ENCODE results near the gene TMEM147. TPM values are rescaled to one million over a fixed set of nuclear protein-coding genes. Genes with fewer than 3 reads are reported as not detected.

TMEM147 gene
- total RNA-seq, 1 donor from 2014 or later = 99.7 TPM

DNA sequence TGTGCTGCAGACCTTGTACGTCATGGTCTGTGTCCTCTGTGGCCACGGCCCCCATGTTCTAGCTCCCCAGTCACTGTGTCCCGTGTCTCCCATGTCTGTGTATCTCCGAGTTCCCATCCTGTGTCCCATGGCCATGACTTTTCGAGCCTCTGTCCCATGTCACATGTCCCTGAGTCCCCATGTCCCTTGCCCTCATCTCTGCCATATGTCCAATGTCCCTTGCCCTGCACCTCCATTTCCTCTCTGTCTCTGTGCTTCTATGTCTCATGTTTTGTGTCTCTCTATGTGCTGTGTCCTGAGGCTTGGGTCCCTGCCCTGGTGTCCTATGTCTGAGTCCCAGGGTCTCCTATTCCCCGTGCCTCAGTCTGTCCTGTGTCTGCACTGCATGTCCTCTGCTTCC, 16.0 kb downstream of the TMEM147 start:
- Histone ChIP-seq H3K27me3 (peaks cover 9% of the 10 kb centered on the region), H3K4me1 (peaks cover 0 to 6% of the 10 kb centered on the region in 2 donors), H3K27ac (no peak overlapping the region), H3K4me3 (no peak overlapping the region), H3K9me3 (no peaks in the 10 kb centered on the region), H3K36me3 (no peaks in the 10 kb centered on the region)
- intact Hi-C loops (cut with DNase I) = no loop called here
- DNase-seq (ENCODE audit: low spot score in 2 of 2) = peak in 1 of 2 donors; percentile 28
- TF ChIP-seq, protein P1, sequence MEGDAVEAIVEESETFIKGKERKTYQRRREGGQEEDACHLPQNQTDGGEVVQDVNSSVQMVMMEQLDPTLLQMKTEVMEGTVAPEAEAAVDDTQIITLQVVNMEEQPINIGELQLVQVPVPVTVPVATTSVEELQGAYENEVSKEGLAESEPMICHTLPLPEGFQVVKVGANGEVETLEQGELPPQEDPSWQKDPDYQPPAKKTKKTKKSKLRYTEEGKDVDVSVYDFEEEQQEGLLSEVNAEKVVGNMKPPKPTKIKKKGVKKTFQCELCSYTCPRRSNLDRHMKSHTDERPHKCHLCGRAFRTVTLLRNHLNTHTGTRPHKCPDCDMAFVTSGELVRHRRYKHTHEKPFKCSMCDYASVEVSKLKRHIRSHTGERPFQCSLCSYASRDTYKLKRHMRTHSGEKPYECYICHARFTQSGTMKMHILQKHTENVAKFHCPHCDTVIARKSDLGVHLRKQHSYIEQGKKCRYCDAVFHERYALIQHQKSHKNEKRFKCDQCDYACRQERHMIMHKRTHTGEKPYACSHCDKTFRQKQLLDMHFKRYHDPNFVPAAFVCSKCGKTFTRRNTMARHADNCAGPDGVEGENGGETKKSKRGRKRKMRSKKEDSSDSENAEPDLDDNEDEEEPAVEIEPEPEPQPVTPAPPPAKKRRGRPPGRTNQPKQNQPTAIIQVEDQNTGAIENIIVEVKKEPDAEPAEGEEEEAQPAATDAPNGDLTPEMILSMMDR (IDR thresholded peaks at IDR 0.05) = no peak

DNA sequence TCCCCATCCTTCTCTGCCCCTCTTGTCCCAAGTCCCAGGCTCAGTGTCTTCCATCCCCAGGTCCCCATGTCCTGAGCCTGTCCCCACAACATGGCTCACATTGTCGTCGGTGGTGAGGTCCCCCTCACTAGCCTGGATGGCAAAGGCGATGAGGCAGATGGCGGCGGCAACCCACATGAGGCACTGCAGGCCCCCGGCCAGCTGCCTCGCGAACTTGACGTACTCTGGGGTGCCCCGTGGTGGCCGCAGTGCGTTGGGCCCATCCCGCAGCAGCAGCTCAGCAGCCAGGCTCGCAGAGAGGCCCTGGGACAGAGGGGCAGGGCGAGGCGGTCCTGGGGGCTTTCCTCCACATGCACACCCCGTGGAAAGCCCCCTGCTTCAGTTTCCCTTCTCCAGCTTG, 16.9 kb downstream of the TMEM147 start:
- intact Hi-C loops (cut with DNase I) = no loop called here
- H3K9me3 ChIP-seq = no peaks in the 10 kb centered on the region
- H3K27me3 ChIP-seq = peaks cover 9% of the 10 kb centered on the region
- no peaks in the 10 kb centered on the region for H3K36me3 ChIP-seq
- DNase-seq (ENCODE audit: low spot score in 2 of 2) = no peak
- TF ChIP-seq, protein P1 (IDR thresholded peaks at IDR 0.05) = no peak
- H3K27ac ChIP-seq = no peak overlapping the region
- no peak overlapping the region for H3K4me3 ChIP-seq
- peaks cover 0 to 6% of the 10 kb centered on the region in 2 donors for H3K4me1 ChIP-seq

DNA sequence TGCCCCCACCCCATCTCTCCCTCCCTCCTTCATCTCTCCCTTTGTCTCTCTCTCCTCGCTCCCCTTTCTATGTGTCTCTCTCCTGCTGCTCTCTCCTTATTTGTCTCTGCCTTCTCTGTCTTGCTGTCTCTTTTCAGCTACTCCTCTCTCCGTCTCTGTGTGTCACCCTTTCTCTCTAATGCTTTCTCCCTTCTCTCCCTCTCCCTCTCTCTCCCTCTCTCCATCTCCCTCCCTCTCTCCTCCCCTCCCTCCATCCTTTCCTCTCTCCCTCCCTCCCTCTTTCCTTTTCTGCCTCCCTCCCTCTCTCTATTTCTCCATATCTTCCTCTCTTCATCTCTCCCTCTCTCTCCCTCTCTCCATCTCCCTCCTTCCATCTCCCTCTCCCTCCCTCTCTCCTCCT, 17.4 kb downstream of the TMEM147 start:
- Histone ChIP-seq H3K4me3 (no peak overlapping the region), H3K27me3 (peaks cover 5% of the 10 kb centered on the region), H3K9me3 (no peaks in the 10 kb centered on the region), H3K36me3 (no peaks in the 10 kb centered on the region), H3K4me1 (peaks cover 0 to 3% of the 10 kb centered on the region in 2 donors), H3K27ac (no peak overlapping the region)
- intact Hi-C loops (cut with DNase I) = no loop called here
- no peak for DNase-seq (ENCODE audit: low spot score in 2 of 2)
- TF ChIP-seq, protein P1 (IDR thresholded peaks at IDR 0.05) = no peak

DNA sequence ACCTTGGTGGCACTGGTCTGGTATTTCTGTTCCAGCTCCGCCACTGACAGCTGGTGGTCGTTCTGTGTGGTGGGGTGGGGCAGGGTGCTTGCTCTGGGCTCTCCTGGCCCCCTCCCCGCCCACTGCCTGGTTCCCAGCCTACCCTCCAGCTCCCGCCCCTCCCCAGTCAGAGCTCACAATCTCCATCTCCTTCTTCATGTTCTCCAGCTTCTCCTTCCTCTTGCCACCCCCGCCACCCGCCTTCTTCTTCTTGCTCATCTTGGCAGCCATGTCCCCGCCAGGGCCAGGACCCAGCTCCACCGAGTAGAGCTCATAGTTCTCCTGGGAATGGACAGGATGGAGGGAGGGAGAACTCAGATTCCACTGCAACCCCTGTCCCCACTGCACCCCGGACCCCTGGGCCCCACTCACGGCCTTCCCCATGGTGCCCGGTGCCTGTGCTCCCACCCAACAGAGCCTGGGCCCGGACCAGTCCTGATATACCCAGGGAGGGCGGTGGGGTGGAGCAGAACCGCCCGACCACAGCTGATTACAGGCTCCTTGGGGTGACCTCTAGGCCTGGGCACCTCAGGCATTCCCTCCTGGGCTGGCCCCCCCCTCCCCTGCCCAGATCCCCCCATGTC, 17.9 kb downstream of the TMEM147 start, which contains the start of gene ATP4A:
Gene ATP4A (minus strand): TSS at position 452 of the 623 bp plus-strand sequence. CDS start 29 bp downstream, at position 423.
- peaks cover under 1% of the 10 kb centered on the region for H3K27me3 ChIP-seq
- peak in 1 of 2 donors; percentile 55 for DNase-seq (ENCODE audit: low spot score in 2 of 2)
- no peaks in the 10 kb centered on the region for H3K9me3 ChIP-seq
- H3K4me1 ChIP-seq = no peaks in the 10 kb centered on the region
- TF ChIP-seq, protein P1 (IDR thresholded peaks at IDR 0.05) = no peak
- no peaks in the 10 kb centered on the region for H3K36me3 ChIP-seq
- H3K27ac ChIP-seq = no peak within 1 kb of the TSS
- intact Hi-C loops (cut with DNase I) = no loop called here
- H3K4me3 ChIP-seq = no peak within 1 kb of the TSS

DNA sequence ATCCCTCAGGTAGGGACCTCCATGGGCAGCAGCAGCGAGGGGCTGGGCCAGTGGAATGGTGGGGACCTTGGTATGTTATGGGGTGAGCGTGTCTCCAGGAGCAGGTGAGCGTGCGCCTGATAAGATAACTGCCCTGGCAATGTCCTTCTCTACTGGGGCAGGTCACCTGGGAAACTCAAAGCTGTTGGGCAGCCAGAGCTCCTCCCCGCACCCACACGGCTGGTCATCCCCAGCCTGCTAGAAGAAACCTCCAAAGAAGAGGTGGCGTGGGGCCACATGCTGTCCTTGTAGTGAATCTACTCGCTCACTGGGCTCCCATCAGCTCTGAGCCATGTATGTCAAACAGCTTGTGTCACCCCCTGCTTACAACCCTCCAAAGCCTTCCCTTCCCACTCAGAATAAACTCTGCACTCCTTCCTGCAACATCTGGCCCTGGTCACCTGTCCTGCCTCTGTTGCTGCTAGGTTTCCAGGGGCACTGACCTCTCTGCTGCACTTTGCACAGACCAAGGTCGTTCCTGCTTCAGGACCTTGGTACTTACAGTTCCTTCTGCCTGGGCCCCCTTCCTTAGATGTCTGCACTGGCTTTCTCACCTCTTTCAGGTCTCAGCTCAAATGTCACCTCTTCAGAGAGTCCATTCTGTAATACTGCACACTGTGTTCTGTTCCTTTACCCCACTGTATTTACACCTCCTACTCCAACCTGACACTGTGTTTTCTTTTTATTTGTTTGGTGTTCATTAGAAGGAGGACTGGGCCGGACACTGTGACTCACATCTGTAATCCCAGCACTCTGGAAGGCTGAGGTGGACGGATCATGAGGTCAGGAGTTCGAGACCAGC, 19.8 kb downstream of the TMEM147 start:
- H3K27ac ChIP-seq = no peak overlapping the region
- intact Hi-C loops (cut with DNase I) = no loop called here

More for the DNA sequence above, 19.8 kb downstream of the TMEM147 start:
- peak in 1 of 2 donors; percentile 33 for DNase-seq (ENCODE audit: low spot score in 2 of 2)
- no peaks in the 10 kb centered on the region for H3K36me3 ChIP-seq
- H3K27me3 ChIP-seq = no peaks in the 10 kb centered on the region
- no peaks in the 10 kb centered on the region for H3K9me3 ChIP-seq
- H3K4me1 ChIP-seq = no peaks in the 10 kb centered on the region
- TF ChIP-seq, protein P1 (IDR thresholded peaks at IDR 0.05) = no peak
- no peak overlapping the region for H3K4me3 ChIP-seq

Data from ascending aorta (tissue), 2 donors.